Neural cell (in vitro differentiated cells): ENCODE results near the gene USH1C. TPM values are rescaled to one million over a fixed set of nuclear protein-coding genes. Genes with fewer than 3 reads are reported as not detected.

ENCODE experiments used
- H2AFZ ChIP-seq: fragments of 200-600, 300-800 bp; sonication (generic), shearing (Covaris generic); 2 replicates; pipeline ENCODE4 v1.6.0; 2014; ENCODE audit warnings: low read depth, mild to moderate bottlenecking, antibody characterized with exemption, low read length, moderate library complexity
- H3F3A ChIP-seq: fragments of 200-600 bp; shearing (Covaris generic); 2 replicates; pipeline ENCODE4 v1.6.1; 2016; ENCODE audit warnings: mild to moderate bottlenecking, moderate library complexity, mixed read lengths, antibody characterized with exemption, low read length; ENCODE audit not compliant: insufficient read depth, poor library complexity, severe bottlenecking
- H3K27ac ChIP-seq: fragments of 200-600, 300-800 bp; sonication (generic), shearing (Covaris generic); 2 replicates; pipeline ENCODE4 v1.5.1; 2014; ENCODE audit warnings: mild to moderate bottlenecking, low read length, moderate library complexity
- H3K27me3 ChIP-seq: fragments of 300-800, 200-600 bp; sonication (generic), shearing (Covaris generic); 2 replicates; pipeline ENCODE4 v1.6.0; 2014; ENCODE audit warnings: mild to moderate bottlenecking, low read depth, low read length, moderate library complexity; ENCODE audit not compliant: insufficient read depth
- H3K36me3 ChIP-seq: fragments of 300-800, 200-600 bp; sonication (generic), shearing (Covaris generic); 2 replicates; pipeline ENCODE4 v1.5.1; 2014; ENCODE audit warnings: mild to moderate bottlenecking, antibody characterized with exemption, low read length, moderate library complexity; ENCODE audit not compliant: insufficient read depth
- H3K4me2 ChIP-seq: fragments of 300-800, 200-600 bp; sonication (generic), shearing (Covaris generic); 2 replicates; pipeline ENCODE4 v1.6.0; 2014; ENCODE audit warnings: mild to moderate bottlenecking, low read length
- H3K4me3 ChIP-seq: fragments of 300-800, 200-600 bp; sonication (generic), shearing (Covaris generic); 2 replicates; pipeline ENCODE4 v1.5.1; 2014; ENCODE audit warnings: mild to moderate bottlenecking, low read length, moderate library complexity
- H3K79me2 ChIP-seq: fragments of 200-600 bp; shearing (Covaris generic); replicated peaks from 2 replicates; pipeline ENCODE4 v1.6.0; 2014; ENCODE audit warnings: mild to moderate bottlenecking, low read length, moderate library complexity; ENCODE audit not compliant: insufficient read depth
- H3K9ac ChIP-seq: fragments of 300-800, 200-600 bp; sonication (generic), shearing (Covaris generic); 2 replicates; pipeline ENCODE4 v1.6.1; 2016; ENCODE audit warnings: mild to moderate bottlenecking, low read length, mixed read lengths
- H3K9me2 ChIP-seq: fragments of 200-600 bp; shearing (Covaris generic); 2 replicates; pipeline ENCODE4 v1.6.1; 2016; ENCODE audit warnings: mild to moderate bottlenecking, low read length, mixed read lengths; ENCODE audit not compliant: insufficient read depth
- H3K9me3 ChIP-seq: fragments of 200-600, 300-800 bp; sonication (generic), shearing (Covaris generic); 2 replicates; pipeline ENCODE4 v1.6.1; 2016; ENCODE audit warnings: mild to moderate bottlenecking, mixed run types, low read length, moderate library complexity, mixed read lengths
- H4K20me1 ChIP-seq: fragments of 200-600 bp; shearing (Covaris generic); 2 replicates; pipeline ENCODE4 v1.6.1; 2016; ENCODE audit warnings: mild to moderate bottlenecking, mixed run types; ENCODE audit not compliant: insufficient read depth
- CTCF ChIP-seq: fragments of 450-650 bp; IDR thresholded peaks from 2 replicates; pipeline ENCODE4 v1.5.1; 2014; ENCODE audit warnings: antibody characterized with exemption, mild to moderate bottlenecking, moderate library complexity; ENCODE audit not compliant: poor library complexity, severe bottlenecking
- EP300 ChIP-seq: fragments of 450-650 bp; conservative IDR thresholded peaks from 2 replicates; pipeline ENCODE4 v1.6.1; 2014; ENCODE audit warnings: antibody characterized with exemption, mild to moderate bottlenecking, moderate library complexity; ENCODE audit not compliant: poor library complexity, severe bottlenecking
- EZH2 ChIP-seq: fragments of 200-600, 300-800 bp; shearing (Covaris generic), sonication (generic); IDR thresholded peaks from 2 replicates; pipeline ENCODE4 v1.6.1; 2014; ENCODE audit warnings: antibody characterized with exemption, low read length, borderline replicate concordance, mild to moderate bottlenecking; ENCODE audit not compliant: insufficient read depth, poor library complexity, severe bottlenecking
- MXI1 ChIP-seq: fragments of 450-650 bp; conservative IDR thresholded peaks from 2 replicates; pipeline ENCODE4 v1.6.1; 2014; ENCODE audit warnings: antibody characterized with exemption, mild to moderate bottlenecking; ENCODE audit not compliant: poor library complexity, severe bottlenecking
- POLR2AphosphoS5 ChIP-seq: IDR thresholded peaks from 2 replicates; pipeline ENCODE4 v1.6.1; 2012
- RAD21 ChIP-seq: fragments of 450-650 bp; conservative IDR thresholded peaks from 2 replicates; pipeline ENCODE4 v1.6.1; 2014; ENCODE audit warnings: antibody characterized with exemption, mild to moderate bottlenecking, moderate library complexity
- REST ChIP-seq: IDR thresholded peaks from 2 replicates; pipeline ENCODE4 v1.6.1; 2012; ENCODE audit warnings: borderline replicate concordance
- SMC3 ChIP-seq: fragments of 450-650 bp; conservative IDR thresholded peaks from 2 replicates; pipeline ENCODE4 v1.6.1; 2014; ENCODE audit warnings: antibody characterized with exemption, mild to moderate bottlenecking, moderate library complexity; ENCODE audit not compliant: poor library complexity
- TAF1 ChIP-seq: IDR thresholded peaks from 2 replicates; pipeline ENCODE4 v1.6.1; 2012; ENCODE audit warnings: low read depth
- polyA plus RNA-seq: library from polyadenylated mRNA; depleted of rRNA; stranded (reverse); fragments of >200 nt; gene quantifications from 2 replicates; pipeline ENCODE4 v1.2.3, GENCODE V29; 2014

The USH1C gene
- polyA plus RNA-seq, 1 donor from 2014 or later, result 0.67 TPM

GRCh38 chr11:17579451-17579850 is 35.2 kb upstream of the USH1C start:
- Histone ChIP-seq H3K27ac (no peak overlapping the region), H3F3A (no peaks in the 10 kb centered on the region), H3K36me3 (no peaks in the 10 kb centered on the region), H3K9me3 (no peaks in the 10 kb centered on the region), H3K4me3 (no peak overlapping the region), H4K20me1 (no peaks in the 10 kb centered on the region), H2AFZ (no peak overlapping the region), H3K4me2 (no peak overlapping the region), H3K9ac (no peak overlapping the region), H3K79me2 (no peaks in the 10 kb centered on the region), H3K27me3 (no peaks in the 10 kb centered on the region), H3K9me2 (no peaks in the 10 kb centered on the region)
- no peak for TF ChIP-seq CTCF
- TF ChIP-seq RAD21, result no peak
- TF ChIP-seq SMC3, result no peak
- TF ChIP-seq POLR2AphosphoS5, result no peak
- TF ChIP-seq EZH2, result no peak
- TF ChIP-seq TAF1, result no peak
- no peak for TF ChIP-seq REST
- TF ChIP-seq MXI1, result no peak
- TF ChIP-seq EP300, result no peak

- Histone ChIP-seq H3K9ac (no peak overlapping the region), H3K9me2 (no peaks in the 10 kb centered on the region), H2AFZ (no peak overlapping the region), H3K79me2 (no peaks in the 10 kb centered on the region), H3K4me2 (no peak overlapping the region), H3F3A (no peaks in the 10 kb centered on the region), H3K27me3 (no peaks in the 10 kb centered on the region), H3K36me3 (no peaks in the 10 kb centered on the region), H4K20me1 (no peaks in the 10 kb centered on the region), H3K27ac (no peak overlapping the region), H3K4me3 (no peak overlapping the region), H3K9me3 (no peaks in the 10 kb centered on the region)
- TF ChIP-seq RAD21, result no peak
- TF ChIP-seq EZH2, result no peak
- no peak for TF ChIP-seq SMC3
- no peak for TF ChIP-seq CTCF
- TF ChIP-seq MXI1, result no peak
- no peak for TF ChIP-seq EP300
- no peak for TF ChIP-seq POLR2AphosphoS5
- no peak for TF ChIP-seq REST
- no peak for TF ChIP-seq TAF1
Measured at GRCh38 chr11:17578958-17579357, 34.7 kb upstream of the USH1C start.
